ENCODE measurements around the gene MEGF10. TPM values are rescaled to one million over a fixed set of nuclear protein-coding genes. Genes with fewer than 3 reads are reported as not detected.

MEGF10 gene
- total and polyA plus RNA-seq, 2 of the 8 experiments (the other 6 are each of a cell fraction or from before 2014, with no cell fraction given), result 38.2 to 53.1 TPM

DNA sequence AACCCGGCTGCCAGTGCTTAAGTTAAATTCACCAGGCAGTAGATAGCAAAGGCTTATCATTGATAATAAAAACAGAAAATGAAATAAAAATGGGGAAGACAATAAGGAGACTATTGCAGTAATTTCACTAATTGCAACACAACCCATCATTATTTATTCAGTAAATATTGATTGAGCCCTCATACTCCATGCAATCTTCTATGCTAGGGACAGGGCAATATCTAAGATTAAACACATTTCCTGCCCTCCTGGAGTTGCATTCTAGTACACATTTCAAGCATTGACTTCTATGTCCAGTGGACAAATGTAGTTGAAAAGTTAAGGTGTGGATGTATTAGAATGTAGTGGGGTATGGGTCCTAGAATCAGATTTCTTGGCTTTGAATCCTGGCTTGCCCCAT is 12.8 kb downstream of the MEGF10 start (continued):
- TF ChIP-seq, protein P1, sequence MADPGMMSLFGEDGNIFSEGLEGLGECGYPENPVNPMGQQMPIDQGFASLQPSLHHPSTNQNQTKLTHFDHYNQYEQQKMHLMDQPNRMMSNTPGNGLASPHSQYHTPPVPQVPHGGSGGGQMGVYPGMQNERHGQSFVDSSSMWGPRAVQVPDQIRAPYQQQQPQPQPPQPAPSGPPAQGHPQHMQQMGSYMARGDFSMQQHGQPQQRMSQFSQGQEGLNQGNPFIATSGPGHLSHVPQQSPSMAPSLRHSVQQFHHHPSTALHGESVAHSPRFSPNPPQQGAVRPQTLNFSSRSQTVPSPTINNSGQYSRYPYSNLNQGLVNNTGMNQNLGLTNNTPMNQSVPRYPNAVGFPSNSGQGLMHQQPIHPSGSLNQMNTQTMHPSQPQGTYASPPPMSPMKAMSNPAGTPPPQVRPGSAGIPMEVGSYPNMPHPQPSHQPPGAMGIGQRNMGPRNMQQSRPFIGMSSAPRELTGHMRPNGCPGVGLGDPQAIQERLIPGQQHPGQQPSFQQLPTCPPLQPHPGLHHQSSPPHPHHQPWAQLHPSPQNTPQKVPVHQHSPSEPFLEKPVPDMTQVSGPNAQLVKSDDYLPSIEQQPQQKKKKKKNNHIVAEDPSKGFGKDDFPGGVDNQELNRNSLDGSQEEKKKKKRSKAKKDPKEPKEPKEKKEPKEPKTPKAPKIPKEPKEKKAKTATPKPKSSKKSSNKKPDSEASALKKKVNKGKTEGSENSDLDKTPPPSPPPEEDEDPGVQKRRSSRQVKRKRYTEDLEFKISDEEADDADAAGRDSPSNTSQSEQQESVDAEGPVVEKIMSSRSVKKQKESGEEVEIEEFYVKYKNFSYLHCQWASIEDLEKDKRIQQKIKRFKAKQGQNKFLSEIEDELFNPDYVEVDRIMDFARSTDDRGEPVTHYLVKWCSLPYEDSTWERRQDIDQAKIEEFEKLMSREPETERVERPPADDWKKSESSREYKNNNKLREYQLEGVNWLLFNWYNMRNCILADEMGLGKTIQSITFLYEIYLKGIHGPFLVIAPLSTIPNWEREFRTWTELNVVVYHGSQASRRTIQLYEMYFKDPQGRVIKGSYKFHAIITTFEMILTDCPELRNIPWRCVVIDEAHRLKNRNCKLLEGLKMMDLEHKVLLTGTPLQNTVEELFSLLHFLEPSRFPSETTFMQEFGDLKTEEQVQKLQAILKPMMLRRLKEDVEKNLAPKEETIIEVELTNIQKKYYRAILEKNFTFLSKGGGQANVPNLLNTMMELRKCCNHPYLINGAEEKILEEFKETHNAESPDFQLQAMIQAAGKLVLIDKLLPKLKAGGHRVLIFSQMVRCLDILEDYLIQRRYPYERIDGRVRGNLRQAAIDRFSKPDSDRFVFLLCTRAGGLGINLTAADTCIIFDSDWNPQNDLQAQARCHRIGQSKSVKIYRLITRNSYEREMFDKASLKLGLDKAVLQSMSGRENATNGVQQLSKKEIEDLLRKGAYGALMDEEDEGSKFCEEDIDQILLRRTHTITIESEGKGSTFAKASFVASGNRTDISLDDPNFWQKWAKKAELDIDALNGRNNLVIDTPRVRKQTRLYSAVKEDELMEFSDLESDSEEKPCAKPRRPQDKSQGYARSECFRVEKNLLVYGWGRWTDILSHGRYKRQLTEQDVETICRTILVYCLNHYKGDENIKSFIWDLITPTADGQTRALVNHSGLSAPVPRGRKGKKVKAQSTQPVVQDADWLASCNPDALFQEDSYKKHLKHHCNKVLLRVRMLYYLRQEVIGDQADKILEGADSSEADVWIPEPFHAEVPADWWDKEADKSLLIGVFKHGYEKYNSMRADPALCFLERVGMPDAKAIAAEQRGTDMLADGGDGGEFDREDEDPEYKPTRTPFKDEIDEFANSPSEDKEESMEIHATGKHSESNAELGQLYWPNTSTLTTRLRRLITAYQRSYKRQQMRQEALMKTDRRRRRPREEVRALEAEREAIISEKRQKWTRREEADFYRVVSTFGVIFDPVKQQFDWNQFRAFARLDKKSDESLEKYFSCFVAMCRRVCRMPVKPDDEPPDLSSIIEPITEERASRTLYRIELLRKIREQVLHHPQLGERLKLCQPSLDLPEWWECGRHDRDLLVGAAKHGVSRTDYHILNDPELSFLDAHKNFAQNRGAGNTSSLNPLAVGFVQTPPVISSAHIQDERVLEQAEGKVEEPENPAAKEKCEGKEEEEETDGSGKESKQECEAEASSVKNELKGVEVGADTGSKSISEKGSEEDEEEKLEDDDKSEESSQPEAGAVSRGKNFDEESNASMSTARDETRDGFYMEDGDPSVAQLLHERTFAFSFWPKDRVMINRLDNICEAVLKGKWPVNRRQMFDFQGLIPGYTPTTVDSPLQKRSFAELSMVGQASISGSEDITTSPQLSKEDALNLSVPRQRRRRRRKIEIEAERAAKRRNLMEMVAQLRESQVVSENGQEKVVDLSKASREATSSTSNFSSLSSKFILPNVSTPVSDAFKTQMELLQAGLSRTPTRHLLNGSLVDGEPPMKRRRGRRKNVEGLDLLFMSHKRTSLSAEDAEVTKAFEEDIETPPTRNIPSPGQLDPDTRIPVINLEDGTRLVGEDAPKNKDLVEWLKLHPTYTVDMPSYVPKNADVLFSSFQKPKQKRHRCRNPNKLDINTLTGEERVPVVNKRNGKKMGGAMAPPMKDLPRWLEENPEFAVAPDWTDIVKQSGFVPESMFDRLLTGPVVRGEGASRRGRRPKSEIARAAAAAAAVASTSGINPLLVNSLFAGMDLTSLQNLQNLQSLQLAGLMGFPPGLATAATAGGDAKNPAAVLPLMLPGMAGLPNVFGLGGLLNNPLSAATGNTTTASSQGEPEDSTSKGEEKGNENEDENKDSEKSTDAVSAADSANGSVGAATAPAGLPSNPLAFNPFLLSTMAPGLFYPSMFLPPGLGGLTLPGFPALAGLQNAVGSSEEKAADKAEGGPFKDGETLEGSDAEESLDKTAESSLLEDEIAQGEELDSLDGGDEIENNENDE (IDR thresholded peaks at IDR 0.05; ENCODE audit: insufficient replicate concordance, low read length), result no peak
- no peak for TF ChIP-seq POLR2AphosphoS5 (IDR thresholded peaks at IDR 0.05; ENCODE audit: low read depth, low read length)

Measured in H1 (cell line).